Measurements from ENCODE around the gene BATF2.
"Not testable (repeated sequence)": the region's sequence is repeated elsewhere in the genome, so short reads cannot be mapped to it uniquely, and the experiment has no call there.

BATF2 gene

GRCh38 chr11:64996710-64997380, at the start of gene BATF2:
TSS of gene BATF2 (minus strand) at chr11:64996971. CDS start at chr11:64996914, 57 bp downstream.
- peak; percentile 56 for DNase-seq

- no peak for DNase-seq
These were observed 49.0 kb upstream of the BATF2 start for GRCh38 chr11:65045728-65046127.

GRCh38 chr11:65045061-65045460, 48.3 kb upstream of the BATF2 start:
- DNase-seq: no peak

GRCh38 chr11:65043881-65044501, 47.2 kb upstream of the BATF2 start:
- no peak for DNase-seq

- no peak for DNase-seq
These were observed 46.1 kb upstream of the BATF2 start for GRCh38 chr11:65042891-65043290.

GRCh38 chr11:65040847-65041622, 44.3 kb upstream of the BATF2 start, which contains the start of gene SAC3D1:
TSS of gene SAC3D1 (plus strand) at chr11:65041210. CDS start at chr11:65041293, 83 bp downstream.
- DNase-seq: peak; percentile 98

GRCh38 chr11:65040520-65040846, 43.7 kb upstream of the BATF2 start:
- DNase-seq: no peak

GRCh38 chr11:65036931-65037330, 40.2 kb upstream of the BATF2 start:
- DNase-seq: no peak

GRCh38 chr11:65035579-65035978, 38.8 kb upstream of the BATF2 start:
- DNase-seq: no peak

GRCh38 chr11:65034423-65034822, 37.7 kb upstream of the BATF2 start:
- DNase-seq: no peak

GRCh38 chr11:65032216-65032615, 35.4 kb upstream of the BATF2 start:
- DNase-seq: no peak

- DNase-seq: peak; percentile 98
These were observed 30.7 kb upstream of the BATF2 start, which contains the start of gene SNX15 for GRCh38 chr11:65027213-65028067. TSS of gene SNX15 (plus strand) at chr11:65027439. CDS start at chr11:65027538, 99 bp downstream.

- no peak for DNase-seq
These were observed 30.0 kb upstream of the BATF2 start for GRCh38 chr11:65026810-65027209.

- not testable (repeated sequence) for DNase-seq
These were observed 26.7 kb upstream of the BATF2 start for GRCh38 chr11:65023502-65023901.

- DNase-seq: no peak
These were observed 24.7 kb upstream of the BATF2 start for GRCh38 chr11:65021509-65021908.

- no peak for DNase-seq
These were observed 24.2 kb upstream of the BATF2 start for GRCh38 chr11:65021003-65021402.

- no peak for DNase-seq
These were observed 23.1 kb upstream of the BATF2 start for GRCh38 chr11:65019824-65020223.

GRCh38 chr11:65017937-65018336, 21.2 kb upstream of the BATF2 start:
- DNase-seq: no peak

GRCh38 chr11:65016705-65017104, 19.9 kb upstream of the BATF2 start:
- no peak for DNase-seq

- no peak for DNase-seq
These were observed 18.0 kb upstream of the BATF2 start for GRCh38 chr11:65014726-65015227.

- DNase-seq: peak; percentile 90
These were observed 17.3 kb upstream of the BATF2 start, which contains the start of gene ARL2 for GRCh38 chr11:65013888-65014725. TSS of gene ARL2 (plus strand) at chr11:65014160. CDS start at chr11:65014208, 48 bp downstream.

Measured in NCI-H526 treated with DMSO at 0.1 percent for 48 hours (cell line).